H9 (cell line): ENCODE data around the gene MAPK11. TPM values are rescaled to one million over a fixed set of nuclear protein-coding genes. Genes with fewer than 3 reads are reported as not detected.

Experiments used
- DNase-seq: peaks from one replicate; pipeline ENCODE4 v3.0.0-alpha.2; 2017
- H2AFZ ChIP-seq: one replicate; pipeline ENCODE4 v1.6.1; 2013; ENCODE audit warnings: mild to moderate bottlenecking, low read length, control low read depth, moderate library complexity
- H2AK5ac ChIP-seq: 2 replicates; pipeline ENCODE4 v1.6.1; 2013; ENCODE audit warnings: low read length, control low read depth, mixed read lengths; ENCODE audit not compliant: insufficient read length
- H2BK120ac ChIP-seq: one replicate; pipeline ENCODE4 v1.6.1; 2013; ENCODE audit warnings: low read depth, mild to moderate bottlenecking, low read length, control low read depth, inconsistent platforms; ENCODE audit not compliant: poor library complexity, severe bottlenecking
- H2BK12ac ChIP-seq: 2 replicates; pipeline ENCODE4 v1.6.1; 2013; ENCODE audit warnings: low read length, control low read depth, mixed read lengths, low read depth; ENCODE audit not compliant: insufficient read length
- H2BK15ac ChIP-seq: 2 replicates; pipeline ENCODE4 v1.6.1; 2013; ENCODE audit warnings: low read depth, low read length, control low read depth
- H2BK20ac ChIP-seq: one replicate; pipeline ENCODE4 v1.6.1; 2013; ENCODE audit warnings: low read depth, mild to moderate bottlenecking, low read length, control low read depth, inconsistent platforms; ENCODE audit not compliant: poor library complexity, severe bottlenecking
- H2BK5ac ChIP-seq: 2 replicates; pipeline ENCODE4 v1.6.1; 2013; ENCODE audit warnings: low read length, control low read depth, mixed read lengths; ENCODE audit not compliant: insufficient read length
- H3K14ac ChIP-seq: 2 replicates; pipeline ENCODE4 v1.6.1; 2013; ENCODE audit warnings: low read length, control low read depth; ENCODE audit not compliant: insufficient read depth
- H3K18ac ChIP-seq: 2 replicates; pipeline ENCODE4 v1.6.1; 2013; ENCODE audit warnings: low read depth, mild to moderate bottlenecking, mixed read lengths, low read length, control low read depth; ENCODE audit not compliant: insufficient read length
- H3K23ac ChIP-seq: 2 replicates; pipeline ENCODE4 v1.6.1; 2013; ENCODE audit warnings: low read length, control low read depth, mixed read lengths, low read depth; ENCODE audit not compliant: insufficient read length
- H3K23me2 ChIP-seq: 2 replicates; pipeline ENCODE4 v1.6.1; 2013; ENCODE audit warnings: low read depth, mild to moderate bottlenecking, mixed read lengths, low read length, control low read depth; ENCODE audit not compliant: insufficient read length, poor library complexity, severe bottlenecking
- H3K27ac ChIP-seq: 2 replicates; pipeline ENCODE4 v1.5.1; 2013; ENCODE audit warnings: low read length, control low read depth, mixed read lengths, low read depth; ENCODE audit not compliant: insufficient read length
- H3K27me3 ChIP-seq: 2 replicates; pipeline ENCODE4 v1.6.1; 2013; ENCODE audit warnings: low read length, control low read depth, inconsistent platforms; ENCODE audit not compliant: insufficient read depth
- H3K4ac ChIP-seq: 2 replicates; pipeline ENCODE4 v1.6.1; 2013; ENCODE audit warnings: low read depth, mild to moderate bottlenecking, control low read depth, inconsistent platforms, low read length, moderate library complexity
- H3K4me1 ChIP-seq: 2 replicates; pipeline ENCODE4 v1.6.1; 2013; ENCODE audit warnings: low read length, control low read depth, inconsistent platforms; ENCODE audit not compliant: insufficient read depth
- H3K4me2 ChIP-seq: 2 replicates; pipeline ENCODE4 v1.6.1; 2013; ENCODE audit warnings: low read length, control low read depth, mixed read lengths; ENCODE audit not compliant: insufficient read length, insufficient read depth
- H3K56ac ChIP-seq: 2 replicates; pipeline ENCODE4 v1.6.1; 2013; ENCODE audit warnings: low read depth, mild to moderate bottlenecking, mixed read lengths, low read length, control low read depth; ENCODE audit not compliant: insufficient read length
- H3K79me1 ChIP-seq: 2 replicates; pipeline ENCODE4 v1.6.1; 2013; ENCODE audit warnings: low read depth, mild to moderate bottlenecking, moderate library complexity, low read length, control low read depth, inconsistent platforms; ENCODE audit not compliant: insufficient read depth, poor library complexity, severe bottlenecking
- H3K79me2 ChIP-seq: 2 replicates; pipeline ENCODE4 v1.6.1; 2013; ENCODE audit warnings: low read length, control low read depth, inconsistent platforms; ENCODE audit not compliant: insufficient read depth
- H3K9ac ChIP-seq: 2 replicates; pipeline ENCODE4 v1.6.1; 2013; ENCODE audit warnings: low read length, control low read depth, mixed read lengths; ENCODE audit not compliant: insufficient read length; ENCODE audit errors: extremely low read depth
- H3K9me3 ChIP-seq: one replicate; pipeline ENCODE4 v1.6.1; 2013; ENCODE audit warnings: low read depth, low read length, inconsistent platforms; ENCODE audit not compliant: control insufficient read depth
- H3T11ph ChIP-seq: one replicate; pipeline ENCODE4 v1.6.1; 2013; ENCODE audit warnings: mild to moderate bottlenecking, low read length, control low read depth, inconsistent platforms
- H4K20me1 ChIP-seq: one replicate; pipeline ENCODE4 v1.6.1; 2013; ENCODE audit not compliant: control insufficient read depth, insufficient read length, insufficient read depth
- H4K5ac ChIP-seq: 2 replicates; pipeline ENCODE4 v1.6.1; 2013; ENCODE audit warnings: low read depth, mild to moderate bottlenecking, mixed read lengths, low read length, control low read depth; ENCODE audit not compliant: insufficient read length
- H4K8ac ChIP-seq: replicated peaks from 2 replicates; pipeline ENCODE4 v1.6.1; 2013; ENCODE audit warnings: low read length, control low read depth, mixed read lengths, low read depth; ENCODE audit not compliant: insufficient read length
- H4K91ac ChIP-seq: 2 replicates; pipeline ENCODE4 v1.6.1; 2013; ENCODE audit warnings: low read depth, mild to moderate bottlenecking, moderate library complexity, mixed read lengths, low read length, control low read depth; ENCODE audit not compliant: insufficient read length
- H3K27ac Mint-ChIP-seq, 3 experiments: 2 replicates in 2 of 3; 3 replicates in 1 of 3; pipeline ENCODE4 v1.8.0; 2020 to 2021; ENCODE audit warnings: mixed read lengths in 3 of 3, mild to moderate bottlenecking in 1 of 3, moderate library complexity in 1 of 3
- H3K27me3 Mint-ChIP-seq: 2 replicates; pipeline ENCODE4 v1.8.0; 2021; ENCODE audit warnings: low read depth, mild to moderate bottlenecking, moderate library complexity, mixed read lengths
- H3K36me3 Mint-ChIP-seq, 3 experiments: 2 replicates in 2 of 3; 3 replicates in 1 of 3; pipeline ENCODE4 v1.8.0; 2020 to 2021; ENCODE audit warnings: low read depth in 3 of 3, mixed read lengths in 3 of 3; ENCODE audit not compliant: insufficient read depth in 1 of 3
- H3K4me1 Mint-ChIP-seq, 2 experiments: 2 replicates each; pipeline ENCODE4 v1.8.0; 2020; ENCODE audit warnings: mixed read lengths in 2 of 2
- H3K4me3 Mint-ChIP-seq, 2 experiments: 2 replicates in 1 of 2; 3 replicates in 1 of 2; pipeline ENCODE4 v1.8.0; 2020 to 2021; ENCODE audit warnings: mild to moderate bottlenecking in 2 of 2, mixed read lengths in 2 of 2, moderate library complexity in 1 of 2
- H3K9me3 Mint-ChIP-seq, 2 experiments: 2 replicates in 1 of 2; 3 replicates in 1 of 2; pipeline ENCODE4 v1.8.0; 2020; ENCODE audit warnings: mild to moderate bottlenecking in 2 of 2, mixed read lengths in 2 of 2, moderate library complexity in 1 of 2
- WGBS: extraction: QIAGEN DNeasy Blood & Tissue Kit; methylation state at CpG from one replicate; pipeline ENCODE4 v1.1.7; 2013; ENCODE audit warnings: missing lambda C conversion rate, low lambda C conversion rate, mixed read lengths; ENCODE audit not compliant: insufficient read length; ENCODE audit errors: extremely low coverage; 5-methylcytosine and 5-hydroxymethylcytosine counted together
- total RNA-seq: library from RNA; stranded (reverse); gene quantifications from 2 replicates; pipeline ENCODE4 v1.2.1, GENCODE V29; 2021
- TF ChIP-seq, protein P1 (sequence below): fragments of 200-600 bp; sonication (generic); conservative IDR thresholded peaks from 3 replicates; pipeline ENCODE4 v1.8.0; 2021; ENCODE audit warnings: antibody characterized with exemption, mild to moderate bottlenecking

Gene MAPK11
- total RNA-seq, 1 experiment from 2014 or later = 1.5 TPM

GRCh38 chr22:50282361-50283155 lies 12.4 kb upstream of the MAPK11 start:
- Histone ChIP-seq H3T11ph (no peak overlapping the region), H3K14ac (no peak overlapping the region), H3K27ac (no peak overlapping the region), H4K20me1 (no peaks in the 10 kb centered on the region), H3K18ac (no peak overlapping the region), H2AK5ac (no peak overlapping the region), H2AFZ (no peak overlapping the region), H3K9me3 (no peaks in the 10 kb centered on the region), H2BK5ac (no peak overlapping the region), H3K9ac (no peak overlapping the region), H4K5ac (no peak overlapping the region), H3K56ac (no peak overlapping the region), H3K23me2 (peaks cover 3% of the 10 kb centered on the region), H3K4ac (no peak overlapping the region), H3K4me2 (no peak overlapping the region), H2BK20ac (no peak overlapping the region), H3K79me1 (no peaks in the 10 kb centered on the region), H4K91ac (no peak overlapping the region), H2BK120ac (no peak overlapping the region), H2BK15ac (no peak overlapping the region), H2BK12ac (no peak overlapping the region), H4K8ac (no peak overlapping the region), H3K27me3 (no peaks in the 10 kb centered on the region), H3K79me2 (no peaks in the 10 kb centered on the region), H3K4me1 (no peaks in the 10 kb centered on the region), H3K23ac (no peak overlapping the region)
- H3K4me3 Mint-ChIP-seq = no peak overlapping the region
- no peak for DNase-seq
- no peaks in the 10 kb centered on the region for H3K4me1 Mint-ChIP-seq
- peaks cover 22 to 52% (median 48%) of the 10 kb centered on the region in 3 experiments for H3K36me3 Mint-ChIP-seq
- TF ChIP-seq, protein P1, sequence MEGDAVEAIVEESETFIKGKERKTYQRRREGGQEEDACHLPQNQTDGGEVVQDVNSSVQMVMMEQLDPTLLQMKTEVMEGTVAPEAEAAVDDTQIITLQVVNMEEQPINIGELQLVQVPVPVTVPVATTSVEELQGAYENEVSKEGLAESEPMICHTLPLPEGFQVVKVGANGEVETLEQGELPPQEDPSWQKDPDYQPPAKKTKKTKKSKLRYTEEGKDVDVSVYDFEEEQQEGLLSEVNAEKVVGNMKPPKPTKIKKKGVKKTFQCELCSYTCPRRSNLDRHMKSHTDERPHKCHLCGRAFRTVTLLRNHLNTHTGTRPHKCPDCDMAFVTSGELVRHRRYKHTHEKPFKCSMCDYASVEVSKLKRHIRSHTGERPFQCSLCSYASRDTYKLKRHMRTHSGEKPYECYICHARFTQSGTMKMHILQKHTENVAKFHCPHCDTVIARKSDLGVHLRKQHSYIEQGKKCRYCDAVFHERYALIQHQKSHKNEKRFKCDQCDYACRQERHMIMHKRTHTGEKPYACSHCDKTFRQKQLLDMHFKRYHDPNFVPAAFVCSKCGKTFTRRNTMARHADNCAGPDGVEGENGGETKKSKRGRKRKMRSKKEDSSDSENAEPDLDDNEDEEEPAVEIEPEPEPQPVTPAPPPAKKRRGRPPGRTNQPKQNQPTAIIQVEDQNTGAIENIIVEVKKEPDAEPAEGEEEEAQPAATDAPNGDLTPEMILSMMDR = no peak
- H3K27me3 Mint-ChIP-seq = no peaks in the 10 kb centered on the region
- no peaks in the 10 kb centered on the region; a peak in 1 of 5 replicates for H3K9me3 Mint-ChIP-seq
- H3K27ac Mint-ChIP-seq = no peak overlapping the region
- no CpG with 5 or more reads among the region's 45 CpGs for WGBS
